GM12878 (cell line): ENCODE data around the gene HHIP. TPM values are rescaled to one million over a fixed set of nuclear protein-coding genes. Genes with fewer than 3 reads are reported as not detected.

Source experiments
- ATAC-seq: fragments of 200-7000 bp; cut with Tn5 transposase; 3 replicates; pipeline ENCODE4 v1.9.1; 2020; ENCODE audit warnings: mild to moderate bottlenecking, moderate library complexity
- BruUV-seq: library from RNA; stranded (reverse); fragments of 400-500 nt; replicated peaks from 2 replicates; lab custom pipeline; 2021; lab: Mats Ljungman, UMichigan
- CTCF ChIA-PET: fragments of 300-600 bp; sonication (Branson Sonifier 250); formaldehyde crosslinking; extraction: SDS; loops from one replicate; lab custom pipeline; 2021; ENCODE audit warnings: inconsistent platforms; lab: Yijun Ruan, JAX
- POLR2A ChIA-PET: fragments of 350-600 bp; formaldehyde crosslinking; extraction: SDS; loops from one replicate; lab custom pipeline; 2021; ENCODE audit warnings: inconsistent platforms; lab: Charles Lee
- RAD21 ChIA-PET: fragments of 300-600 bp; sonication (Branson Sonifier 250); formaldehyde crosslinking; loops from one replicate; lab custom pipeline; 2023; ENCODE audit warnings: antibody characterized with exemption; ENCODE audit not compliant: unreplicated experiment; lab: Charles Lee
- SMC1A ChIA-PET: fragments of 300-600 bp; sonication (Branson Sonifier 250); formaldehyde crosslinking; loops from one replicate; lab custom pipeline; 2023; ENCODE audit not compliant: unreplicated experiment, uncharacterized antibody; lab: Charles Lee
- DNase-seq: peaks from one replicate; pipeline ENCODE4 v3.0.0-alpha.2; 2011; ENCODE audit warnings: low read depth, low spot score
- FAIRE-seq: peaks from 3 replicates; lab custom pipeline; 2011; peaks lifted over from hg19 to GRCh38; lab: Jason Lieb, UNC
- H2AFZ ChIP-seq: 2 replicates; pipeline ENCODE4 v1.6.0; 2011; ENCODE audit warnings: low read depth, low read length, control low read depth; ENCODE audit not compliant: control insufficient read depth
- H3K27ac ChIP-seq: 2 replicates; pipeline ENCODE4 v1.5.1; 2011; ENCODE audit warnings: control low read depth; ENCODE audit not compliant: control insufficient read depth, insufficient read depth
- H3K27me3 ChIP-seq, 2 experiments: replicated peaks in 1 of 2; 2 replicates each; pipeline versions ENCODE4 v1.6.0 to v1.6.1; 2011; ENCODE audit warnings: low read length in 1 of 2; ENCODE audit not compliant: control insufficient read depth in 2 of 2, insufficient read depth in 2 of 2
- H3K36me3 ChIP-seq, 2 experiments: 2 replicates each; pipeline ENCODE4 v1.5.1; 2011; ENCODE audit warnings: low read length in 1 of 2; ENCODE audit not compliant: control insufficient read depth in 2 of 2, insufficient read depth in 2 of 2
- H3K4me1 ChIP-seq: 2 replicates; pipeline ENCODE4 v1.6.1; 2011; ENCODE audit warnings: mild to moderate bottlenecking, low read length, moderate library complexity, mixed read lengths; ENCODE audit not compliant: control insufficient read depth, insufficient read depth
- H3K4me2 ChIP-seq: 2 replicates; pipeline ENCODE4 v1.6.0; 2011; ENCODE audit warnings: control low read depth; ENCODE audit not compliant: control insufficient read depth, insufficient read depth
- H3K4me3 ChIP-seq: fragments of 200-600 bp; sonication (generic); 2 replicates; pipeline ENCODE4 v1.5.1; 2016
- H3K79me2 ChIP-seq: 2 replicates; pipeline ENCODE4 v1.6.0; 2011; ENCODE audit warnings: low read length; ENCODE audit not compliant: control insufficient read depth, insufficient read depth
- H3K9ac ChIP-seq: 2 replicates; pipeline ENCODE4 v1.8.0; 2011; ENCODE audit warnings: low read length, control low read depth, mixed read lengths; ENCODE audit not compliant: control insufficient read depth, insufficient read depth
- H3K9me3 ChIP-seq: replicated peaks from 3 replicates; pipeline ENCODE4 v1.5.1; 2011; ENCODE audit warnings: mild to moderate bottlenecking, low read length; ENCODE audit not compliant: control insufficient read depth, insufficient read depth
- H4K20me1 ChIP-seq: 2 replicates; pipeline ENCODE4 v1.6.0; 2011; ENCODE audit not compliant: control insufficient read depth, insufficient read depth
- BHLHE40 ChIP-seq, 2 experiments: fragments of 450-650 bp in 1 of 2; IDR thresholded peaks; 2 replicates each; pipeline ENCODE4 v1.6.1; 2011 to 2017; ENCODE audit warnings: low read depth in 2 of 2, borderline replicate concordance in 1 of 2, improper control_type of control experiment in 1 of 2, low read length in 1 of 2, mild to moderate bottlenecking in 1 of 2
- EGR1 ChIP-seq, 2 experiments: IDR thresholded peaks; 1 replicate in 1 of 2; 2 replicates in 1 of 2; pipeline ENCODE4 v1.6.1; 2011 to 2012; ENCODE audit warnings: low read depth in 2 of 2, low read length in 2 of 2, borderline replicate concordance in 1 of 2, mild to moderate bottlenecking in 1 of 2, moderate library complexity in 1 of 2
- GATAD2B ChIP-seq: fragments of 450-650 bp; conservative IDR thresholded peaks from 2 replicates; pipeline ENCODE4 v1.6.1; 2017; ENCODE audit warnings: low read depth, mild to moderate bottlenecking, moderate library complexity
- HCFC1 ChIP-seq: fragments of 150-350 bp; IDR thresholded peaks from 2 replicates; pipeline ENCODE4 v1.6.1; 2014; ENCODE audit warnings: low read length
- IKZF2 ChIP-seq, 2 experiments: fragments of 450-650 bp; IDR thresholded peaks; 2 replicates each; pipeline ENCODE4 v1.6.1; 2017; ENCODE audit warnings: mild to moderate bottlenecking in 2 of 2, moderate library complexity in 2 of 2
- IRF3 ChIP-seq: fragments of 450-650 bp; IDR thresholded peaks from 2 replicates; pipeline ENCODE4 v1.6.1; 2014; ENCODE audit warnings: mild to moderate bottlenecking
- NFIC ChIP-seq: IDR thresholded peaks from 2 replicates; pipeline ENCODE4 v1.6.1; 2012; ENCODE audit warnings: low read depth, mild to moderate bottlenecking, inconsistent platforms, low read length, moderate library complexity
- PML ChIP-seq: IDR thresholded peaks from 2 replicates; pipeline ENCODE4 v1.6.1; 2012; ENCODE audit warnings: low read length, inconsistent platforms
- SMC3 ChIP-seq: IDR thresholded peaks from 2 replicates; pipeline ENCODE4 v1.6.1; 2011; ENCODE audit warnings: low read length, improper control_type of control experiment, borderline replicate concordance
- SP1 ChIP-seq: IDR thresholded peaks from one replicate; pipeline ENCODE4 v1.6.1; 2011; ENCODE audit warnings: low read depth, low read length
- SREBF2 ChIP-seq: IDR thresholded peaks from 2 replicates; pipeline ENCODE4 v1.6.1; 2012; ENCODE audit warnings: mild to moderate bottlenecking, low read length
- TARDBP ChIP-seq: IDR thresholded peaks from 2 replicates; pipeline ENCODE4 v1.6.1; 2016; ENCODE audit warnings: borderline replicate concordance
- TCF3 ChIP-seq: IDR thresholded peaks from 2 replicates; pipeline ENCODE4 v1.6.1; 2012; ENCODE audit warnings: low read depth, mild to moderate bottlenecking, low read length, borderline replicate concordance; ENCODE audit not compliant: insufficient read depth
- ZBED1 ChIP-seq: IDR thresholded peaks from 2 replicates; pipeline ENCODE4 v1.6.1; 2016; ENCODE audit warnings: borderline replicate concordance
- ZNF384 ChIP-seq: IDR thresholded peaks from 2 replicates; pipeline ENCODE4 v1.6.1; 2012; ENCODE audit warnings: low read depth, mild to moderate bottlenecking, low read length, improper control_type of control experiment, borderline replicate concordance
- WGBS: methylation state at CpG from one replicate; pipeline ENCODE4 v1.1.6; 2016; ENCODE audit warnings: low lambda C conversion rate; ENCODE audit not compliant: insufficient replicate concordance, insufficient coverage; ENCODE audit errors: missing lambda C conversion rate; 5-methylcytosine and 5-hydroxymethylcytosine counted together
- in situ Hi-C: fragments of 300-500 bp; cut with MboI; formaldehyde crosslinking; loops from 9 replicates; pipeline ENCODE4 v1.14.3; 2018; ENCODE audit warnings: mixed read lengths
- intact Hi-C: fragments of 100-400 bp; cut with micrococcal nuclease; formaldehyde crosslinking; loops from one replicate; pipeline ENCODE4 v1.14.2; 2022; ENCODE audit not compliant: unreplicated experiment
- polyA plus RNA-seq, 11 experiments: library from polyadenylated mRNA; depleted of rRNA in 4 of 11; unstranded in 6 of 11; stranded (reverse) in 5 of 11; fragments of >200 nt; fragmentation: Nextera tagmentation in 4 of 11; fragmentation: Illumina TruSeq in 1 of 11; extraction: Ambion mirVana in 4 of 11; extraction: Trizol in 1 of 11; gene quantifications; 1 replicate in 1 of 11; 2 replicates in 10 of 11; pipeline versions ENCODE4 v1.2.1 to v1.2.3, GENCODE V29; 2011 to 2016; ENCODE audit warnings: inconsistent platforms in 2 of 11, missing spikeins in 2 of 11, low read depth in 1 of 11
- total RNA-seq, 4 experiments: library from RNA; depleted of rRNA in 3 of 4; stranded (reverse); fragments of >200 nt in 3 of 4; fragmentation: Illumina TruSeq in 1 of 4; extraction: Trizol in 1 of 4; gene quantifications; 2 replicates each; pipeline versions ENCODE4 v1.2.1 to v1.2.3, GENCODE V29; 2013 to 2021
- TF ChIP-seq, protein P1 (sequence below): IDR thresholded peaks from 2 replicates; pipeline ENCODE4 v1.6.1; 2012; ENCODE audit warnings: low read length, inconsistent platforms
- TF ChIP-seq, protein P2 (sequence below): fragments of 450-650 bp; formaldehyde crosslinking; IDR thresholded peaks from 2 replicates; pipeline ENCODE4 v1.4.0; 2022; ENCODE audit warnings: mild to moderate bottlenecking, moderate library complexity

Gene HHIP
- total and polyA plus RNA-seq, 10 of the 15 experiments (the other 5 are each of a cell fraction or from before 2014, with no cell fraction given) = 0.06 to 0.56 (median 0.24) TPM; not detected in 1

- FAIRE-seq (no peak), DNase-seq (peak; percentile 35), ATAC-seq (peak; percentile 98)
- Histone ChIP-seq H3K36me3 (no peaks in the 10 kb centered on the region), H3K79me2 (no peaks in the 10 kb centered on the region), H3K27ac (no peak overlapping the region), H3K4me2 (peak overlapping the region; percentile 13; the same call in 1 of the 2 replicates), H4K20me1 (no peaks in the 10 kb centered on the region), H3K4me3 (no peak overlapping the region), H3K9ac (no peak overlapping the region), H3K27me3 (no peaks in the 10 kb centered on the region), H2AFZ (no peak overlapping the region), H3K9me3 (no peaks in the 10 kb centered on the region), H3K4me1 (peaks cover 7% of the 10 kb centered on the region; the same call in 1 of the 2 replicates)
- 24% methylated on average over 6 of the region's 6 CpGs for whole genome bisulfite sequencing
- ChIA-PET POLR2A (interaction anchor here (0.5 kb wide), 1 partner anchor 15 kb away, joined by 3 read pairs; no protein-coding TSS in a partner anchor), SMC1A (interaction anchor here (1.3 to 1.6 kb wide), 2 partner anchors 8 to 15 kb away, joined by 3 to 6 read pairs; no protein-coding TSS in a partner anchor), CTCF (interaction anchor here (1.1 to 1.6 kb wide), 2 partner anchors 10 to 15 kb away, joined by 3 to 5 read pairs; no protein-coding TSS in a partner anchor), RAD21 (interaction anchor here (0.7 kb wide), 1 partner anchor 22 kb away, joined by 3 read pairs; no protein-coding TSS in a partner anchor)
- in situ Hi-C loops (no loop called here), intact Hi-C loops (no loop called here)
- no TSS peak for BruUV-seq
- TF ChIP-seq GATAD2B (no peak), HCFC1 (no peak), ZBED1 (no peak), SMC3 (no peak), EGR1 (IDR thresholded peaks at IDR 0.05; ENCODE audit: borderline replicate concordance in 1 of 2, low read depth in 2 of 2, low read length in 2 of 2) (no peak), BHLHE40 (IDR thresholded peaks at IDR 0.05; ENCODE audit: borderline replicate concordance in 1 of 2, low read depth in 2 of 2, low read length in 1 of 2) (no peak), SP1 (no peak), PML (no peak), ZNF384 (peak; percentile 88; the same call in 1 of the 2 replicates), IRF3 (no peak), TARDBP (no peak), IKZF2 (IDR thresholded peaks at IDR 0.05) (peak; percentile 37 to 50; a peak in 2 of 4 replicates), SREBF2 (no peak), NFIC (peak; percentile 77), TCF3 (peak; percentile 85; the same call in 1 of the 2 replicates)
- TF ChIP-seq, protein P1, sequence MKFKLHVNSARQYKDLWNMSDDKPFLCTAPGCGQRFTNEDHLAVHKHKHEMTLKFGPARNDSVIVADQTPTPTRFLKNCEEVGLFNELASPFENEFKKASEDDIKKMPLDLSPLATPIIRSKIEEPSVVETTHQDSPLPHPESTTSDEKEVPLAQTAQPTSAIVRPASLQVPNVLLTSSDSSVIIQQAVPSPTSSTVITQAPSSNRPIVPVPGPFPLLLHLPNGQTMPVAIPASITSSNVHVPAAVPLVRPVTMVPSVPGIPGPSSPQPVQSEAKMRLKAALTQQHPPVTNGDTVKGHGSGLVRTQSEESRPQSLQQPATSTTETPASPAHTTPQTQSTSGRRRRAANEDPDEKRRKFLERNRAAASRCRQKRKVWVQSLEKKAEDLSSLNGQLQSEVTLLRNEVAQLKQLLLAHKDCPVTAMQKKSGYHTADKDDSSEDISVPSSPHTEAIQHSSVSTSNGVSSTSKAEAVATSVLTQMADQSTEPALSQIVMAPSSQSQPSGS = no peak
- TF ChIP-seq, protein P2, sequence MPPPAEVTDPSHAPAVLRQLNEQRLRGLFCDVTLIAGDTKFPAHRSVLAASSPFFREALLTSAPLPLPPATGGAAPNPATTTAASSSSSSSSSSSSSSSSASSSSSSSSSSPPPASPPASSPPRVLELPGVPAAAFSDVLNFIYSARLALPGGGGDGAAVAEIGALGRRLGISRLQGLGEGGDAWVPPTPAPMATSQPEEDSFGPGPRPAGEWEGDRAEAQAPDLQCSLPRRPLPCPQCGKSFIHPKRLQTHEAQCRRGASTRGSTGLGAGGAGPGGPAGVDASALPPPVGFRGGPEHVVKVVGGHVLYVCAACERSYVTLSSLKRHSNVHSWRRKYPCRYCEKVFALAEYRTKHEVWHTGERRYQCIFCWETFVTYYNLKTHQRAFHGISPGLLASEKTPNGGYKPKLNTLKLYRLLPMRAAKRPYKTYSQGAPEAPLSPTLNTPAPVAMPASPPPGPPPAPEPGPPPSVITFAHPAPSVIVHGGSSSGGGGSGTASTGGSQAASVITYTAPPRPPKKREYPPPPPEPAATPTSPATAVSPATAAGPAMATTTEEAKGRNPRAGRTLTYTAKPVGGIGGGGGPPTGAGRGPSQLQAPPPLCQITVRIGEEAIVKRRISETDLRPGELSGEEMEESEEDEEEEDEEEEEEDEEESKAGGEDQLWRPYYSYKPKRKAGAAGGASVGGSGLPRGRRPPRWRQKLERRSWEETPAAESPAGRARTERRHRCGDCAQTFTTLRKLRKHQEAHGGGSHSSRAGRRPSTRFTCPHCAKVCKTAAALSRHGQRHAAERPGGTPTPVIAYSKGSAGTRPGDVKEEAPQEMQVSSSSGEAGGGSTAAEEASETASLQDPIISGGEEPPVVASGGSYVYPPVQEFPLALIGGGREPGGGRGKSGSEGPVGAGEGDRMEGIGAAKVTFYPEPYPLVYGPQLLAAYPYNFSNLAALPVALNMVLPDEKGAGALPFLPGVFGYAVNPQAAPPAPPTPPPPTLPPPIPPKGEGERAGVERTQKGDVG (CRISPR knock-in tag) = no peak
Measured at GRCh38 chr4:144634978-144635747, 10.8 kb upstream of the HHIP start.
